H9 (cell line): ENCODE data around the gene ANKIB1. TPM values are rescaled to one million over a fixed set of nuclear protein-coding genes. Genes with fewer than 3 reads are reported as not detected.

Experiments
- DNase-seq: peaks from one replicate; pipeline ENCODE4 v3.0.0-alpha.2; 2017
- H2AFZ ChIP-seq: one replicate; pipeline ENCODE4 v1.6.1; 2013; ENCODE audit warnings: mild to moderate bottlenecking, low read length, control low read depth, moderate library complexity
- H2AK5ac ChIP-seq: 2 replicates; pipeline ENCODE4 v1.6.1; 2013; ENCODE audit warnings: low read length, control low read depth, mixed read lengths; ENCODE audit not compliant: insufficient read length
- H2BK120ac ChIP-seq: one replicate; pipeline ENCODE4 v1.6.1; 2013; ENCODE audit warnings: low read depth, mild to moderate bottlenecking, low read length, control low read depth, inconsistent platforms; ENCODE audit not compliant: poor library complexity, severe bottlenecking
- H2BK12ac ChIP-seq: 2 replicates; pipeline ENCODE4 v1.6.1; 2013; ENCODE audit warnings: low read length, control low read depth, mixed read lengths, low read depth; ENCODE audit not compliant: insufficient read length
- H2BK15ac ChIP-seq: 2 replicates; pipeline ENCODE4 v1.6.1; 2013; ENCODE audit warnings: low read depth, low read length, control low read depth
- H2BK20ac ChIP-seq: one replicate; pipeline ENCODE4 v1.6.1; 2013; ENCODE audit warnings: low read depth, mild to moderate bottlenecking, low read length, control low read depth, inconsistent platforms; ENCODE audit not compliant: poor library complexity, severe bottlenecking
- H2BK5ac ChIP-seq: 2 replicates; pipeline ENCODE4 v1.6.1; 2013; ENCODE audit warnings: low read length, control low read depth, mixed read lengths; ENCODE audit not compliant: insufficient read length
- H3K14ac ChIP-seq: 2 replicates; pipeline ENCODE4 v1.6.1; 2013; ENCODE audit warnings: low read length, control low read depth; ENCODE audit not compliant: insufficient read depth
- H3K18ac ChIP-seq: 2 replicates; pipeline ENCODE4 v1.6.1; 2013; ENCODE audit warnings: low read depth, mild to moderate bottlenecking, mixed read lengths, low read length, control low read depth; ENCODE audit not compliant: insufficient read length
- H3K23ac ChIP-seq: 2 replicates; pipeline ENCODE4 v1.6.1; 2013; ENCODE audit warnings: low read length, control low read depth, mixed read lengths, low read depth; ENCODE audit not compliant: insufficient read length
- H3K23me2 ChIP-seq: 2 replicates; pipeline ENCODE4 v1.6.1; 2013; ENCODE audit warnings: low read depth, mild to moderate bottlenecking, mixed read lengths, low read length, control low read depth; ENCODE audit not compliant: insufficient read length, poor library complexity, severe bottlenecking
- H3K27ac ChIP-seq: 2 replicates; pipeline ENCODE4 v1.5.1; 2013; ENCODE audit warnings: low read length, control low read depth, mixed read lengths, low read depth; ENCODE audit not compliant: insufficient read length
- H3K27me3 ChIP-seq: 2 replicates; pipeline ENCODE4 v1.6.1; 2013; ENCODE audit warnings: low read length, control low read depth, inconsistent platforms; ENCODE audit not compliant: insufficient read depth
- H3K4ac ChIP-seq: 2 replicates; pipeline ENCODE4 v1.6.1; 2013; ENCODE audit warnings: low read depth, mild to moderate bottlenecking, control low read depth, inconsistent platforms, low read length, moderate library complexity
- H3K4me1 ChIP-seq: 2 replicates; pipeline ENCODE4 v1.6.1; 2013; ENCODE audit warnings: low read length, control low read depth, inconsistent platforms; ENCODE audit not compliant: insufficient read depth
- H3K4me2 ChIP-seq: 2 replicates; pipeline ENCODE4 v1.6.1; 2013; ENCODE audit warnings: low read length, control low read depth, mixed read lengths; ENCODE audit not compliant: insufficient read length, insufficient read depth
- H3K56ac ChIP-seq: 2 replicates; pipeline ENCODE4 v1.6.1; 2013; ENCODE audit warnings: low read depth, mild to moderate bottlenecking, mixed read lengths, low read length, control low read depth; ENCODE audit not compliant: insufficient read length
- H3K79me1 ChIP-seq: 2 replicates; pipeline ENCODE4 v1.6.1; 2013; ENCODE audit warnings: low read depth, mild to moderate bottlenecking, moderate library complexity, low read length, control low read depth, inconsistent platforms; ENCODE audit not compliant: insufficient read depth, poor library complexity, severe bottlenecking
- H3K79me2 ChIP-seq: 2 replicates; pipeline ENCODE4 v1.6.1; 2013; ENCODE audit warnings: low read length, control low read depth, inconsistent platforms; ENCODE audit not compliant: insufficient read depth
- H3K9ac ChIP-seq: 2 replicates; pipeline ENCODE4 v1.6.1; 2013; ENCODE audit warnings: low read length, control low read depth, mixed read lengths; ENCODE audit not compliant: insufficient read length; ENCODE audit errors: extremely low read depth
- H3K9me3 ChIP-seq: one replicate; pipeline ENCODE4 v1.6.1; 2013; ENCODE audit warnings: low read depth, low read length, inconsistent platforms; ENCODE audit not compliant: control insufficient read depth
- H3T11ph ChIP-seq: one replicate; pipeline ENCODE4 v1.6.1; 2013; ENCODE audit warnings: mild to moderate bottlenecking, low read length, control low read depth, inconsistent platforms
- H4K20me1 ChIP-seq: one replicate; pipeline ENCODE4 v1.6.1; 2013; ENCODE audit not compliant: control insufficient read depth, insufficient read length, insufficient read depth
- H4K5ac ChIP-seq: 2 replicates; pipeline ENCODE4 v1.6.1; 2013; ENCODE audit warnings: low read depth, mild to moderate bottlenecking, mixed read lengths, low read length, control low read depth; ENCODE audit not compliant: insufficient read length
- H4K8ac ChIP-seq: replicated peaks from 2 replicates; pipeline ENCODE4 v1.6.1; 2013; ENCODE audit warnings: low read length, control low read depth, mixed read lengths, low read depth; ENCODE audit not compliant: insufficient read length
- H4K91ac ChIP-seq: 2 replicates; pipeline ENCODE4 v1.6.1; 2013; ENCODE audit warnings: low read depth, mild to moderate bottlenecking, moderate library complexity, mixed read lengths, low read length, control low read depth; ENCODE audit not compliant: insufficient read length
- H3K27ac Mint-ChIP-seq, 3 experiments: 2 replicates in 2 of 3; 3 replicates in 1 of 3; pipeline ENCODE4 v1.8.0; 2020 to 2021; ENCODE audit warnings: mixed read lengths in 3 of 3, mild to moderate bottlenecking in 1 of 3, moderate library complexity in 1 of 3
- H3K27me3 Mint-ChIP-seq: 2 replicates; pipeline ENCODE4 v1.8.0; 2021; ENCODE audit warnings: low read depth, mild to moderate bottlenecking, moderate library complexity, mixed read lengths
- H3K36me3 Mint-ChIP-seq, 3 experiments: 2 replicates in 2 of 3; 3 replicates in 1 of 3; pipeline ENCODE4 v1.8.0; 2020 to 2021; ENCODE audit warnings: low read depth in 3 of 3, mixed read lengths in 3 of 3; ENCODE audit not compliant: insufficient read depth in 1 of 3
- H3K4me1 Mint-ChIP-seq, 2 experiments: 2 replicates each; pipeline ENCODE4 v1.8.0; 2020; ENCODE audit warnings: mixed read lengths in 2 of 2
- H3K4me3 Mint-ChIP-seq, 2 experiments: 2 replicates in 1 of 2; 3 replicates in 1 of 2; pipeline ENCODE4 v1.8.0; 2020 to 2021; ENCODE audit warnings: mild to moderate bottlenecking in 2 of 2, mixed read lengths in 2 of 2, moderate library complexity in 1 of 2
- H3K9me3 Mint-ChIP-seq, 2 experiments: 2 replicates in 1 of 2; 3 replicates in 1 of 2; pipeline ENCODE4 v1.8.0; 2020; ENCODE audit warnings: mild to moderate bottlenecking in 2 of 2, mixed read lengths in 2 of 2, moderate library complexity in 1 of 2
- WGBS: extraction: QIAGEN DNeasy Blood & Tissue Kit; methylation state at CpG from one replicate; pipeline ENCODE4 v1.1.7; 2013; ENCODE audit warnings: missing lambda C conversion rate, low lambda C conversion rate, mixed read lengths; ENCODE audit not compliant: insufficient read length; ENCODE audit errors: extremely low coverage; 5-methylcytosine and 5-hydroxymethylcytosine counted together
- total RNA-seq: library from RNA; stranded (reverse); gene quantifications from 2 replicates; pipeline ENCODE4 v1.2.1, GENCODE V29; 2021
- TF ChIP-seq, protein P1 (sequence below): fragments of 200-600 bp; sonication (generic); conservative IDR thresholded peaks from 3 replicates; pipeline ENCODE4 v1.8.0; 2021; ENCODE audit warnings: antibody characterized with exemption, mild to moderate bottlenecking

The ANKIB1 gene
- total RNA-seq, 1 experiment from 2014 or later, result 42.0 TPM

- Histone ChIP-seq H3K79me2 (no peaks in the 10 kb centered on the region), H3K23me2 (no peaks in the 10 kb centered on the region), H3K27me3 (no peaks in the 10 kb centered on the region), H4K8ac (no peak overlapping the region), H3K9me3 (no peaks in the 10 kb centered on the region), H2BK5ac (no peak overlapping the region), H3K27ac (no peak overlapping the region), H3K56ac (no peak overlapping the region), H2AK5ac (no peak overlapping the region), H3T11ph (no peak overlapping the region), H2BK20ac (no peak overlapping the region), H4K20me1 (no peaks in the 10 kb centered on the region), H3K4ac (no peak overlapping the region), H2AFZ (no peak overlapping the region), H3K23ac (no peak overlapping the region), H3K18ac (no peak overlapping the region), H3K79me1 (no peaks in the 10 kb centered on the region), H4K5ac (no peak overlapping the region), H3K4me2 (no peak overlapping the region), H2BK120ac (no peak overlapping the region), H3K9ac (no peak overlapping the region), H2BK15ac (no peak overlapping the region), H4K91ac (no peak overlapping the region), H3K4me1 (no peaks in the 10 kb centered on the region), H2BK12ac (no peak overlapping the region), H3K14ac (no peak overlapping the region)
- Mint-ChIP-seq H3K36me3 (peaks cover 0 to 6% (median 0%) of the 10 kb centered on the region in 3 experiments; a peak in 3 of 7 replicates), H3K9me3 (no peaks in the 10 kb centered on the region), H3K27me3 (no peaks in the 10 kb centered on the region), H3K27ac (no peak overlapping the region), H3K4me3 (no peak overlapping the region), H3K4me1 (no peaks in the 10 kb centered on the region)
- DNase-seq, result no peak
- WGBS, result no CpG with 5 or more reads among the region's 3 CpGs
- TF ChIP-seq, protein P1, sequence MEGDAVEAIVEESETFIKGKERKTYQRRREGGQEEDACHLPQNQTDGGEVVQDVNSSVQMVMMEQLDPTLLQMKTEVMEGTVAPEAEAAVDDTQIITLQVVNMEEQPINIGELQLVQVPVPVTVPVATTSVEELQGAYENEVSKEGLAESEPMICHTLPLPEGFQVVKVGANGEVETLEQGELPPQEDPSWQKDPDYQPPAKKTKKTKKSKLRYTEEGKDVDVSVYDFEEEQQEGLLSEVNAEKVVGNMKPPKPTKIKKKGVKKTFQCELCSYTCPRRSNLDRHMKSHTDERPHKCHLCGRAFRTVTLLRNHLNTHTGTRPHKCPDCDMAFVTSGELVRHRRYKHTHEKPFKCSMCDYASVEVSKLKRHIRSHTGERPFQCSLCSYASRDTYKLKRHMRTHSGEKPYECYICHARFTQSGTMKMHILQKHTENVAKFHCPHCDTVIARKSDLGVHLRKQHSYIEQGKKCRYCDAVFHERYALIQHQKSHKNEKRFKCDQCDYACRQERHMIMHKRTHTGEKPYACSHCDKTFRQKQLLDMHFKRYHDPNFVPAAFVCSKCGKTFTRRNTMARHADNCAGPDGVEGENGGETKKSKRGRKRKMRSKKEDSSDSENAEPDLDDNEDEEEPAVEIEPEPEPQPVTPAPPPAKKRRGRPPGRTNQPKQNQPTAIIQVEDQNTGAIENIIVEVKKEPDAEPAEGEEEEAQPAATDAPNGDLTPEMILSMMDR, result no peak
Observed at GRCh38 chr7:92313055-92313454, 67.3 kb downstream of the ANKIB1 start.
